IMR-90 (cell line): ENCODE results near the gene CFAP126.

Source experiments
- CTCF ChIP-seq: conservative IDR thresholded peaks from 2 replicates; pipeline ENCODE4 v1.5.1; 2012; ENCODE audit warnings: mild to moderate bottlenecking, low read depth, low read length, improper control_type of control experiment
- POLR2A ChIP-seq: IDR thresholded peaks from 2 replicates; pipeline ENCODE4 v1.6.1; 2012; ENCODE audit warnings: mild to moderate bottlenecking, low read depth, low read length

GRCh38 chr1:161389691-161390558 lies 22.2 kb upstream of the CFAP126 start:
- TF ChIP-seq POLR2A (peak; percentile 84), CTCF (no peak)
